Neural progenitor cell (in vitro differentiated cells): Measurements from ENCODE around the gene PLXDC2. TPM values are rescaled to one million over a fixed set of nuclear protein-coding genes. Genes with fewer than 3 reads are reported as not detected.

ENCODE experiments used
- DNase-seq: peaks from one replicate; pipeline ENCODE4 v3.0.0-alpha.2; 2016; ENCODE audit warnings: low spot score
- H2AFZ ChIP-seq: fragments of 200-600 bp; sonication (generic); replicated peaks from 2 replicates; pipeline ENCODE4 v1.6.1; 2016; ENCODE audit warnings: antibody characterized with exemption
- H3F3A ChIP-seq: fragments of 200-600 bp; sonication (generic); 2 replicates; pipeline ENCODE4 v1.6.1; 2016; ENCODE audit warnings: antibody characterized with exemption, low read depth
- H3K27ac ChIP-seq: fragments of 200-600 bp; sonication (generic); 2 replicates; pipeline ENCODE4 v1.5.1; 2016; ENCODE audit warnings: mild to moderate bottlenecking
- H3K27me3 ChIP-seq: fragments of 200-600 bp; sonication (generic); 2 replicates; pipeline ENCODE4 v1.6.1; 2016; ENCODE audit warnings: mild to moderate bottlenecking, moderate library complexity
- H3K36me3 ChIP-seq: fragments of 200-600 bp; sonication (generic); 2 replicates; pipeline ENCODE4 v1.5.1; 2016
- H3K4me1 ChIP-seq: fragments of 200-600 bp; sonication (generic); 2 replicates; pipeline ENCODE4 v1.6.1; 2016; ENCODE audit warnings: mixed run types
- H3K4me2 ChIP-seq: fragments of 200-600 bp; sonication (generic); 2 replicates; pipeline ENCODE4 v1.6.1; 2016
- H3K4me3 ChIP-seq: fragments of 200-600 bp; sonication (generic); 2 replicates; pipeline ENCODE4 v1.5.1; 2016
- H3K79me2 ChIP-seq: fragments of 200-600 bp; sonication (generic); 2 replicates; pipeline ENCODE4 v1.6.1; 2016; ENCODE audit warnings: low read depth
- H3K9ac ChIP-seq: fragments of 200-600 bp; sonication (generic); 2 replicates; pipeline ENCODE4 v1.6.1; 2016
- H3K9me3 ChIP-seq: fragments of 200-600 bp; sonication (generic); 2 replicates; pipeline ENCODE4 v1.5.1; 2016; ENCODE audit warnings: low read depth
- H4K20me1 ChIP-seq: fragments of 200-600 bp; sonication (generic); 2 replicates; pipeline ENCODE4 v1.6.1; 2016; ENCODE audit warnings: low read depth
- H3K27ac Mint-ChIP-seq: 3 replicates; pipeline ENCODE4 v1.8.0; 2021; ENCODE audit warnings: mixed read lengths
- H3K27me3 Mint-ChIP-seq: 2 replicates; pipeline ENCODE4 v1.8.0; 2022; ENCODE audit warnings: low read depth, mild to moderate bottlenecking, inconsistent platforms, moderate library complexity, mixed read lengths; ENCODE audit not compliant: insufficient read depth
- H3K36me3 Mint-ChIP-seq: 3 replicates; pipeline ENCODE4 v1.8.0; 2021; ENCODE audit warnings: mixed read lengths
- H3K4me1 Mint-ChIP-seq: 3 replicates; pipeline ENCODE4 v1.8.0; 2021; ENCODE audit warnings: mixed read lengths
- H3K4me3 Mint-ChIP-seq: 3 replicates; pipeline ENCODE4 v1.8.0; 2021; ENCODE audit warnings: mild to moderate bottlenecking, moderate library complexity, mixed read lengths
- H3K9me3 Mint-ChIP-seq: 3 replicates; pipeline ENCODE4 v1.8.0; 2020; ENCODE audit warnings: mixed read lengths
- CTCF ChIP-seq: fragments of 200-600 bp; sonication (generic); IDR thresholded peaks from 2 replicates; pipeline ENCODE4 v1.5.1; 2017; ENCODE audit warnings: antibody characterized with exemption, mild to moderate bottlenecking
- EZH2 ChIP-seq: fragments of 200-600 bp; sonication (generic); IDR thresholded peaks from 2 replicates; pipeline ENCODE4 v1.6.1; 2017; ENCODE audit warnings: antibody characterized with exemption, mild to moderate bottlenecking, moderate library complexity
- EZH2phosphoT487 ChIP-seq: fragments of 200-600 bp; sonication (generic); IDR thresholded peaks from 2 replicates; pipeline ENCODE4 v1.6.1; 2017; ENCODE audit warnings: antibody characterized with exemption
- total RNA-seq: library from RNA; depleted of rRNA; stranded (reverse); fragments of >200 nt; gene quantifications from 2 replicates; pipeline ENCODE4 v1.2.3, GENCODE V29; 2015; ENCODE audit warnings: low replicate concordance

The PLXDC2 gene
- total RNA-seq, 1 donor from 2014 or later: 44.2 TPM

DNA sequence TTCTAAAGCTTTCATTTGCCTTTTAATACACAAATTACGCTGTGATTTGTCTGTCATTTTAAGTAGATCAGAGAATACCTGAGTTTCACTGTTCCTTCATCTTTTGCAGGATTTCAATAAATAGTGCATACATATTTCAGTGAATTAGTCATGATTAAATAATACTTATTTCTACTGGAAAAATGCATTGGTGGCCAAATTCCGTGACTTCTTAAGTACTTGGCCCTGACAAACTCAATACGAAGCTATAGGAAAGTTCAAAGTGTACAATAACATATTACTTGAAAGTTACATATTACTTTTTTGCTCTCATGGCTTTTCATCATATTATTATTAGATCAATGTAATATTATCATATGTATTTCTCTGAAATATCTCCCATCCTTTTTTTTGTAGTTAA is 16.1 kb upstream of the PLXDC2 start:
- H3K4me2 ChIP-seq: no peak overlapping the region
- no peaks in the 10 kb centered on the region for H3K36me3 ChIP-seq
- DNase-seq: no peak
- H2AFZ ChIP-seq: no peak overlapping the region
- Mint-ChIP-seq H3K4me3 (no peak overlapping the region), H3K36me3 (no peaks in the 10 kb centered on the region), H3K9me3 (peaks cover 6% of the 10 kb centered on the region), H3K27me3 (peaks cover 2% of the 10 kb centered on the region), H3K27ac (no peak overlapping the region), H3K4me1 (no peaks in the 10 kb centered on the region)
- no peak overlapping the region for H3K4me3 ChIP-seq
- H3F3A ChIP-seq: no peaks in the 10 kb centered on the region
- H3K9ac ChIP-seq: no peak overlapping the region
- no peak overlapping the region for H3K27ac ChIP-seq
- no peaks in the 10 kb centered on the region for H3K4me1 ChIP-seq
- H3K27me3 ChIP-seq: no peaks in the 10 kb centered on the region
- no peak for TF ChIP-seq CTCF
- no peak for TF ChIP-seq EZH2phosphoT487
- no peak for TF ChIP-seq EZH2
- no peaks in the 10 kb centered on the region for H4K20me1 ChIP-seq
- no peaks in the 10 kb centered on the region for H3K9me3 ChIP-seq
- H3K79me2 ChIP-seq: no peaks in the 10 kb centered on the region

- no peaks in the 10 kb centered on the region for H3K4me1 ChIP-seq
- H3K4me3 ChIP-seq: no peak overlapping the region
- H3F3A ChIP-seq: no peaks in the 10 kb centered on the region
- no peaks in the 10 kb centered on the region for H3K79me2 ChIP-seq
- Mint-ChIP-seq H3K27ac (no peak overlapping the region), H3K4me1 (no peaks in the 10 kb centered on the region), H3K36me3 (no peaks in the 10 kb centered on the region), H3K4me3 (no peak overlapping the region), H3K27me3 (peaks cover 2% of the 10 kb centered on the region), H3K9me3 (peaks cover 8% of the 10 kb centered on the region)
- H3K9me3 ChIP-seq: no peaks in the 10 kb centered on the region
- H2AFZ ChIP-seq: no peak overlapping the region
- TF ChIP-seq CTCF (no peak), EZH2 (no peak), EZH2phosphoT487 (no peak)
- no peaks in the 10 kb centered on the region for H3K36me3 ChIP-seq
- H3K4me2 ChIP-seq: no peak overlapping the region
- H3K27ac ChIP-seq: no peak overlapping the region
- no peak for DNase-seq
- H3K27me3 ChIP-seq: no peaks in the 10 kb centered on the region
- no peak overlapping the region for H3K9ac ChIP-seq
- H4K20me1 ChIP-seq: no peaks in the 10 kb centered on the region
Measured at GRCh38 chr10:19801369-19801768, 14.9 kb upstream of the PLXDC2 start.

- no peaks in the 10 kb centered on the region for H3K4me1 Mint-ChIP-seq
- H3K4me3 Mint-ChIP-seq: no peak overlapping the region
- no peaks in the 10 kb centered on the region for H3K4me1 ChIP-seq
- no peaks in the 10 kb centered on the region for H3F3A ChIP-seq
- no peak overlapping the region for H3K27ac Mint-ChIP-seq
- H3K4me3 ChIP-seq: no peak overlapping the region
- no peaks in the 10 kb centered on the region for H3K79me2 ChIP-seq
- H3K9me3 ChIP-seq: no peaks in the 10 kb centered on the region
- H3K9me3 Mint-ChIP-seq: peaks cover 7% of the 10 kb centered on the region
- no peak overlapping the region for H2AFZ ChIP-seq
- H4K20me1 ChIP-seq: no peaks in the 10 kb centered on the region
- H3K36me3 ChIP-seq: no peaks in the 10 kb centered on the region
- H3K9ac ChIP-seq: no peak overlapping the region
- no peaks in the 10 kb centered on the region for H3K27me3 ChIP-seq
- H3K27ac ChIP-seq: no peak overlapping the region
- H3K4me2 ChIP-seq: no peak overlapping the region
- no peak for DNase-seq
- H3K27me3 Mint-ChIP-seq: no peaks in the 10 kb centered on the region
- TF ChIP-seq CTCF (no peak), EZH2phosphoT487 (no peak), EZH2 (no peak)
- H3K36me3 Mint-ChIP-seq: no peaks in the 10 kb centered on the region
Measured at GRCh38 chr10:19803676-19804075, 12.6 kb upstream of the PLXDC2 start.

DNA sequence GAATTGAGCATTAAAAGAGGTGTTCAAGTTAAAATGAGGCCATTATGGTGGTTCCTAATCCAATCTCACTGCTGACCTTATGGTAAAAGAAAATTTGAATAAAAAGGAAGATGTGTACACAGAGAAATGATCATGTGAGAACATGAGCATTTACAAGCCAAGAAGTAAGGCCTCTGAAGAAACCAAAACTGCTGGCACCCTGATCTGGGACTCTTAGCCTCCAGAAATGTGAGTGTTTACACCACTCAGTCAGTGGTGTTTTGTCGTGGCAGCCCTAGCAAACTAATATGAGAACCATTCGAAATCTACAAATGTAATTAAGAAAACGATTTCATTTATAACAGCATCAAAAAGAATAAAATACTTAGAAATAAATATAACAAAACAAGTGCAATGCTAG is 6.8 kb upstream of the PLXDC2 start:
- Histone ChIP-seq H4K20me1 (no peaks in the 10 kb centered on the region), H3K4me1 (peaks cover 4% of the 10 kb centered on the region), H3K27me3 (no peaks in the 10 kb centered on the region), H3K9ac (no peak overlapping the region), H3F3A (peaks cover under 1% of the 10 kb centered on the region), H2AFZ (no peak overlapping the region), H3K79me2 (no peaks in the 10 kb centered on the region), H3K36me3 (no peaks in the 10 kb centered on the region), H3K27ac (no peak overlapping the region), H3K4me3 (no peak overlapping the region), H3K9me3 (no peaks in the 10 kb centered on the region), H3K4me2 (no peak overlapping the region)
- H3K4me3 Mint-ChIP-seq: no peak overlapping the region
- peaks cover 3% of the 10 kb centered on the region for H3K27me3 Mint-ChIP-seq
- DNase-seq: no peak
- H3K4me1 Mint-ChIP-seq: peaks cover 7% of the 10 kb centered on the region
- TF ChIP-seq CTCF: no peak
- no peak for TF ChIP-seq EZH2
- TF ChIP-seq EZH2phosphoT487: no peak
- H3K36me3 Mint-ChIP-seq: no peaks in the 10 kb centered on the region
- no peak overlapping the region for H3K27ac Mint-ChIP-seq
- peaks cover 6% of the 10 kb centered on the region for H3K9me3 Mint-ChIP-seq
